Measurements from ENCODE around the gene SLAMF9.

SLAMF9 gene

DNA sequence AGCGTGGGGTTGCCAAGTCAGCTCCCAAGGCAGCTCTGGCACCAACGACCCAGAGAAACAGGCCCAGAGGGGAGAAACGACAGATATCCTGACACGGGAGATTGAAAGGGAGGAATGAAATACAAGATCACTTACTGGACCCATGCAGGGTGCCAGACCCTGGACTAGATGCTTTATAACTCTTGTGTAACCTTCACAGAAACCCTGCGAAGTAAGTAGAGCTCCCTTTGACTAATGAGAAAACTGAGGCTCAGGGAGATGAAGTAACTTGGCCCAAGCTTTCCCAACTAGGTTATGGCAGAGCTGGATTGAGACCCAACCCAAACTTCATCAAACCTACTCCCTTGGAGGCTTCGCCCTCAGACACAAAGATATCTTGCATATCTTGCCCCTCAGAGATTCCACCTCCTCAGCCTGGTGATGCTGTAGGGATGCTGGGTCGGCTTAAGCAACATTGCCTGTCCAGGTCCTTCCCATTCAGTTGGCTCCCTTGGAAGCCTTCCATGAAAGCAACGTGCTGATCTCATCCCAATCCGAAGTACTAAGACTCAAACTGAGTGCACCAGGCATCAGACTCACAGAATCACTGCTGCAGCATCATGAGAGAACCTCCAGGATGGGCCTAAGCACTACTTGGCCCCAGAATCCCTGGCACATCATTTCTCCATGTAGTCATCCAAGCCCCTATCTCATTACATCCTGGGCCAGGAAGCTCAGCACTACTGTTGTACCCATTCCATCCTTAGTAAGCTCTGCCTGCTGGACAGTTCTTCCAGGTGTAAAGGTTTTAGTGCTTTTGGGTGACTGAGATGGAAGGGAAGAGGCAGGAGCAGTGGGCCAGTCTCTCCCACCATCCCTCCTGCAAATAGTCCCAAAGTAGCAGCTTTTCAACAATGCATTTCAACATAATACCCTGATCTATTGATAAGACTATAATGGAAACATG, 7.5 kb downstream of the SLAMF9 start:
- Histone ChIP-seq H3K9ac (ENCODE audit: low read length in 2 of 2) (no peak overlapping the region), H3K4me1 (ENCODE audit: control insufficient read depth, insufficient read depth, low read length) (peaks cover 13% of the 10 kb centered on the region), H3K27me3 (ENCODE audit: control insufficient read depth in 1 of 2, insufficient read depth in 2 of 2, low read length in 2 of 2) (peaks cover 0 to 16% of the 10 kb centered on the region in 2 donors), H3K27ac (ENCODE audit: low read length) (no peak overlapping the region), H3K4me3 (ENCODE audit: low read length in 2 of 2) (peak overlapping the region; percentile 56 to 72), H3K9me3 (ENCODE audit: control insufficient read depth in 2 of 2, low read length in 2 of 2) (no peaks in the 10 kb centered on the region), H3K36me3 (ENCODE audit: control insufficient read depth in 2 of 2, insufficient read depth in 2 of 2, low read length in 2 of 2) (no peaks in the 10 kb centered on the region)

DNA sequence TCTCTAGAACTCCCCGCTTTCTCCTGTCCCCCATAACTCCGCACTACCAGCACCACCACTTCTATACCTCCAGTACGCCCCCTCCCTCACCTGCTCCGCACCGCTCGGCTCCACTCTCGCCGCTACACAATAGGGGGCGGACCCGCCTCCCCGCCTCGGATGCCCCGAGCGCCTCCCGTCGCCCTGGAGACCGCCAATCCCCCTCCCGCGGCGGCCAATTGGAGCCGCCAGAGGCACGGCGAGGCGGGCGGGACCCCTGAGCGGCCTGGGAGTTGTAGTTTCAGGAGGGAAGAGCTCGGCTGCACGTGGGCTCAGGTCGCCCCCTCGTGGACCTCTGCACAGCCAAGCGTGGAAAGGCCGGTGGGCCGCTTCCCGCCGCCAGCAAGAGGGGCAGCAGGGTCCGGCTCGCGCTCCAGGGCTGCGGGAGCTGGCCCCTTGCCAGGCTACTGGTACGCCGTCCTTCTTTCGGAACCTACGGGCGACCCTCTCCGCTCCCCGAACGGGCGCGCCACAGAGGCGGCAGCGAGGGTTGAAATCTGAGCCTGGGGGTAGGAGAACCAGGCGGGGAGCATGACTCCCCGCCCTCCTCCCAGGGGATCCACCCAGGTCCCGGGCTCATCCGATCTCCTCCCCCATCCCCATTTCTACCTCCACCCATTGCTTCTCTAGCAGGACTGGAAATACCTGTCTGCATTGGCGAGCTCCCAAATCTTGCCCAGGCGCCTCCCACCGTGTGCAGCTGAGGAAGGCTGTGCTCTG, 8.4 kb downstream of the SLAMF9 start, which contains the start of gene IGSF9:
TSS of gene IGSF9 (minus strand) at position 131 of the 759 bp plus-strand sequence. CDS start 2,159 bp downstream, outside the sequence.
- Histone ChIP-seq H3K4me1 (ENCODE audit: control insufficient read depth, insufficient read depth, low read length) (peaks cover 13% of the 10 kb centered on the region), H3K9ac (ENCODE audit: low read length in 2 of 2) (peak within 1 kb of the TSS in 1 of 2 donors; percentile 21), H3K36me3 (ENCODE audit: control insufficient read depth in 2 of 2, insufficient read depth in 2 of 2, low read length in 2 of 2) (no peaks in the 10 kb centered on the region), H3K27me3 (ENCODE audit: control insufficient read depth in 1 of 2, insufficient read depth in 2 of 2, low read length in 2 of 2) (peaks cover 0 to 16% of the 10 kb centered on the region in 2 donors), H3K27ac (ENCODE audit: low read length) (no peak within 1 kb of the TSS), H3K9me3 (ENCODE audit: control insufficient read depth in 2 of 2, low read length in 2 of 2) (no peaks in the 10 kb centered on the region), H3K4me3 (ENCODE audit: low read length in 2 of 2) (peak within 1 kb of the TSS; percentile 56 to 72)

DNA sequence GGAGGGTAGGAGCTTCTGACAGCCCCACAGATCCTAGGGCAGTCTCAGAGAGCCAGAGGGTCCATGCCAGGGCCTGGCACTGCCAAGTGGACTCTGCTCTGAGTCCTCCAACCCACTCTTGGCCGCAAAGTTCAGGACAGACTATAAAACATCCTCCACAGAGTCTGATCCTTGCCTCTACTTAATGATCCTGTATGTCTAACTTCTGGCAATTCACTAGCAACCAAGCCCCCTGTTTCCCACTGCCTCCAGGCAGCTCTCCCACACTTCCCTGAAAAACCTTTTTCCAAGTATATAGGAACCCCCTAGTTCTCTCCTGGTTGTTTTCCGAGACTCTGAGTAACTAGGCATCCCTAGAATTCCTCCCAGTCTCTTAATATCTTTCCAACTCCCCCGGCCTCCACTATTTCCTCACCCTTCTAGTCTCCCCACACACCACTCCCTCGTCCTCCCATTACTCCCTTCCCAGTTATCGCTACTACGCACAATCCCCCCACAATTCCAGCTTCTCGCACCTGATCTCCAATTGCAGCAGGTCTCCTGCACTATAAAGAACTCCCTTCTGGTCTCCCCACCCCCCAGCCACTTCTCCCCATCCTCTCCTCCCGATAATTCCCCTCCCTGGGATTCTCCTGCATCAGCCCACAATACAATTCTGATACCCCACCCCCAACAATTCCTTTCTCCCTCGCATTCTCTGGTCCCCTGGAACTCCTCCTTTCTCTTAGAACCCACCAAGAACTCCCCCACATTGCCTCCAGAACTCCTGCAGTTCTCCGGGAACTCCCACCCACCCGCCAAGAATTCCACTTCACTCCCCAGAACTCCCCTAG, 9.2 kb downstream of the SLAMF9 start:
- Histone ChIP-seq H3K9ac (ENCODE audit: low read length in 2 of 2) (no peak overlapping the region), H3K27ac (ENCODE audit: low read length) (no peak overlapping the region), H3K9me3 (ENCODE audit: control insufficient read depth in 2 of 2, low read length in 2 of 2) (no peaks in the 10 kb centered on the region), H3K4me3 (ENCODE audit: low read length in 2 of 2) (peak overlapping the region; percentile 56 to 72), H3K27me3 (ENCODE audit: control insufficient read depth in 1 of 2, insufficient read depth in 2 of 2, low read length in 2 of 2) (peaks cover 4 to 16% of the 10 kb centered on the region in 2 donors), H3K4me1 (ENCODE audit: control insufficient read depth, insufficient read depth, low read length) (peaks cover 13% of the 10 kb centered on the region), H3K36me3 (ENCODE audit: control insufficient read depth in 2 of 2, insufficient read depth in 2 of 2, low read length in 2 of 2) (no peaks in the 10 kb centered on the region)

GRCh38 chr1:159943908-159944622, 10.0 kb downstream of the SLAMF9 start:
- Histone ChIP-seq H3K36me3 (ENCODE audit: control insufficient read depth in 2 of 2, insufficient read depth in 2 of 2, low read length in 2 of 2) (no peaks in the 10 kb centered on the region), H3K4me1 (ENCODE audit: control insufficient read depth, insufficient read depth, low read length) (peaks cover 13% of the 10 kb centered on the region), H3K27me3 (ENCODE audit: control insufficient read depth in 1 of 2, insufficient read depth in 2 of 2, low read length in 2 of 2) (peaks cover 6 to 16% of the 10 kb centered on the region in 2 donors), H3K27ac (ENCODE audit: low read length) (no peak overlapping the region), H3K4me3 (ENCODE audit: low read length in 2 of 2) (no peak overlapping the region), H3K9me3 (ENCODE audit: control insufficient read depth in 2 of 2, low read length in 2 of 2) (no peaks in the 10 kb centered on the region), H3K9ac (ENCODE audit: low read length in 2 of 2) (no peak overlapping the region)

DNA sequence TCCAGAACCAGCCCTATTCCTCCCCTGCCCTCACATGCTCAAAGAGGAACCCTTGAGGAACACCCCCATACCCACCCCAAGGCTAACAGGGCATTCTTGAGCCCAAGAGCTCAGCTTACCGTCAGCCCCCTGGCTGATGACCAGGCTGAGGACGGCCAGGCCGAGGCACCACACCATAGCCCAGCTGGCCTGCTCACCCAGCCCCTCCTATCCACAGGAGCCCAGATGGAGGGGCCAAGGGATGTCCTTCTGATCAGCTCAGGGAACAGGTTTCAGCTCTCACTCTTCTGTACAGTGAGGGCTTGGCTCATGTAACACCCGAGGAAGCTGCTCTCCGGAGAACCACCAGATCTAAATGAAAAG, 10.8 kb downstream of the SLAMF9 start:
- no peak overlapping the region for H3K9ac ChIP-seq (ENCODE audit: low read length in 2 of 2)
- no peak overlapping the region for H3K27ac ChIP-seq (ENCODE audit: low read length)
- no peak overlapping the region for H3K4me3 ChIP-seq (ENCODE audit: low read length in 2 of 2)
- no peaks in the 10 kb centered on the region for H3K36me3 ChIP-seq (ENCODE audit: control insufficient read depth in 2 of 2, insufficient read depth in 2 of 2, low read length in 2 of 2)
- peaks cover 8 to 16% of the 10 kb centered on the region in 2 donors for H3K27me3 ChIP-seq (ENCODE audit: control insufficient read depth in 1 of 2, insufficient read depth in 2 of 2, low read length in 2 of 2)
- peaks cover 13% of the 10 kb centered on the region for H3K4me1 ChIP-seq (ENCODE audit: control insufficient read depth, insufficient read depth, low read length)
- no peaks in the 10 kb centered on the region for H3K9me3 ChIP-seq (ENCODE audit: control insufficient read depth in 2 of 2, low read length in 2 of 2)

DNA sequence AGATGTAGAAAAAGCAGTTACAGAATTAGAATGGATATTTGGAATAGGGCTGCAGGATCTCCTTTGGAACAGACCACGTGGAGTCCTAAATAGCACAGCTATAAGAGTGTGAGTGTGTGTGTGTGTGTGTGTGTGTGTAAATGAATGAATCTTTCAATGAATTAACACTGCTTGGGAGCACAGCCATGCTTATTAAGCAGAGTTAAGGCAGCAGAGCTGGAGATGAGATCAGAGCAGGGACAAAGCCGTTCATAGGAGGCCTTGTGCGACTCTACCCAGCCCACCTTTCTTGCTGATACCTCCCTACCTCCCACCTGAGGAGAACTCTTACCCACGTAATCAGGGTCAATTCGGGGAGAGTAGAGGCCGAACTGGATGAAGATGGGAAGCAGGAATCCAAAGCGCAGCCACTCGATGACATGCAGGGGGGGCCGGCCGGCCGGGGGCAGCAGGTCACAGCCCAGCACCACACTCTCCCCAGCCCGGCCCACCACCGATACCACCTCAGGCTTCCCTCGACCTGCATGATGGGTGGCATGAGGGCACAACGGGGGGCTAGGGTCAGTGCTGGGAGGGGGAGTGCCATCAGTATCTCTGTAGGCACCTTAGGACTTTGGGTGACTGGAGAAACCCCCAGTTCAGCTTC, 11.3 kb downstream of the SLAMF9 start:
- H3K9me3 ChIP-seq (ENCODE audit: control insufficient read depth in 2 of 2, low read length in 2 of 2): no peaks in the 10 kb centered on the region
- no peak overlapping the region for H3K4me3 ChIP-seq (ENCODE audit: low read length in 2 of 2)
- H3K27me3 ChIP-seq (ENCODE audit: control insufficient read depth in 1 of 2, insufficient read depth in 2 of 2, low read length in 2 of 2): peaks cover 8 to 16% of the 10 kb centered on the region in 2 donors
- H3K36me3 ChIP-seq (ENCODE audit: control insufficient read depth in 2 of 2, insufficient read depth in 2 of 2, low read length in 2 of 2): no peaks in the 10 kb centered on the region
- H3K9ac ChIP-seq (ENCODE audit: low read length in 2 of 2): no peak overlapping the region
- no peak overlapping the region for H3K27ac ChIP-seq (ENCODE audit: low read length)
- H3K4me1 ChIP-seq (ENCODE audit: control insufficient read depth, insufficient read depth, low read length): peaks cover 13% of the 10 kb centered on the region

DNA sequence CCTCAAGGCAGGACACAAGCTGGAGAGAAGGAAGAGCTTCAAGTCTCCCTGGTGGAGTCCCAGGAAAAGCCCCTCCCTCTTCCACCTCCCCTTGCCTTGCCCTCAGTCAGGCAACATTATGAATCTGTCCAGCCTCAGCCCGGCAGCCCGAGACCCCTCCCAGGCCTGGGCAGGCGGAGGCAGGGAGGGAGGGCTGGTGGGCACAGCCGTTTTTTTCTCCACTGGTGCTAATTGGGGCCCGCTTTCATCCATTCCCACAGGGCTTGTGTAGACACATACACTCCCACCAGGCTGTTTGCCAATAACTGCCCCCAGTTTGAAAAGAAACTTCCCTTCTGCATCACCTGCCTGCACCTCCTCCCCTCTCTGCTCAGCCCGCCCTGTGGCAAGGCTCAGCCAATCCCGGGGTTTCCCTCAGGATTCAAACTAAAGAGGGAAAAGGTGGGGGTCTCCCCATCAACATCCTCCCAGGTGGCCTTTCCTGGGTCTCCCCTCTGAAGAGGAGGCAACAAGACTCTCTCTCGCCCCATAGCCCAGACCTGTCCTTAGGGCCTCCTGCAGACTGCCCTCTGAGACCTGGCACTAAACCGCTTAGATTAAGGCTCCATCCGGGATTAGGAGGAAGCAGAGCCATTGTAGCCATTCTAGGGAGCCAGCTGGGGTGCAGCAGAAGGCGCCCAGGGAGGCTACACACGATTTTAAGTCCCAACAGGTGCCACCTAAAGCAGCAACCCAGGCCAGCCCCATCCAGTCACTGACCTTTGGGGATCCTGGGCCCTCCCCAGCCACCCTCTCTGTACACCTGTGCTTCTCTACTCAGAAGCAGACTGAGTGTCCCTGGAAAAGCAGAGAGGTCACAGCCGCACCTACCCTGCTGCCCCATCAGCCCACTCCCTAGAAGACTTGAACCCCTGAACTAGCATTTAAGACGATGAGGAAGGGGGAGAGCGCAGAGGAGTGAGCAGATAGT, 12.2 kb downstream of the SLAMF9 start:
- Histone ChIP-seq H3K4me1 (ENCODE audit: control insufficient read depth, insufficient read depth, low read length) (peaks cover 15% of the 10 kb centered on the region), H3K4me3 (ENCODE audit: low read length in 2 of 2) (no peak overlapping the region), H3K9ac (ENCODE audit: low read length in 2 of 2) (no peak overlapping the region), H3K36me3 (ENCODE audit: control insufficient read depth in 2 of 2, insufficient read depth in 2 of 2, low read length in 2 of 2) (no peaks in the 10 kb centered on the region), H3K27ac (ENCODE audit: low read length) (no peak overlapping the region), H3K27me3 (ENCODE audit: control insufficient read depth in 1 of 2, insufficient read depth in 2 of 2, low read length in 2 of 2) (peaks cover 13 to 19% of the 10 kb centered on the region in 2 donors), H3K9me3 (ENCODE audit: control insufficient read depth in 2 of 2, low read length in 2 of 2) (no peaks in the 10 kb centered on the region)

DNA sequence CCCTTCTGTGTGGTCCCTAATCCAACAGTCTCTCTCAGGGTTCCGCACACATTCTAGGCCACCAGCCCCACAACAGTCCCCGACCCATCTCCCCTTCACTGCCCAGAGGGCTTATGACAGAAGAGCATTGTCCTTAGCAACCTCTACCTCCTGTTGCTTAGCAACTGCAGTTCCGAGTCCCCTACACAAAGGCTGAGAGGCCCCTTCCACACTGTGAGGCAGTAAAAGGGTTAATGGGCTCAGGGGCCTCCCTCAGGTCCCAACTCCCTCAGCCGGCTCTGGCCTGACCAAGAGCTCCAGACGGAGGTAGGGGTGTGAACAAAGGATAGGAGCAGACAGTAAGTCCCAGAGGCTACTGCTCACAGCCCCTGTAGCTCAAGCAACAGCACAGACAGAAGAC, 12.9 kb downstream of the SLAMF9 start:
- no peaks in the 10 kb centered on the region for H3K9me3 ChIP-seq (ENCODE audit: control insufficient read depth in 2 of 2, low read length in 2 of 2)
- H3K4me3 ChIP-seq (ENCODE audit: low read length in 2 of 2): no peak overlapping the region
- no peaks in the 10 kb centered on the region for H3K36me3 ChIP-seq (ENCODE audit: control insufficient read depth in 2 of 2, insufficient read depth in 2 of 2, low read length in 2 of 2)
- peaks cover 13 to 19% of the 10 kb centered on the region in 2 donors for H3K27me3 ChIP-seq (ENCODE audit: control insufficient read depth in 1 of 2, insufficient read depth in 2 of 2, low read length in 2 of 2)
- H3K9ac ChIP-seq (ENCODE audit: low read length in 2 of 2): no peak overlapping the region
- H3K27ac ChIP-seq (ENCODE audit: low read length): no peak overlapping the region
- peaks cover 20% of the 10 kb centered on the region for H3K4me1 ChIP-seq (ENCODE audit: control insufficient read depth, insufficient read depth, low read length)

All from stomach smooth muscle (tissue), 2 donors.